CD14-positive monocyte (primary cell): ENCODE results near the gene HTRA3. TPM values are rescaled to one million over a fixed set of nuclear protein-coding genes. Genes with fewer than 3 reads are reported as not detected.

Source experiments
- DNase-seq, 3 donors: peaks; one replicate each; pipeline ENCODE4 v3.0.0-alpha.2; 2011 to 2022
- H2AFZ ChIP-seq: 2 replicates; pipeline ENCODE4 v1.6.0; 2012; ENCODE audit warnings: mild to moderate bottlenecking, low read depth, low read length, inconsistent platforms; ENCODE audit not compliant: insufficient read depth, poor library complexity, severe bottlenecking
- H3K27ac ChIP-seq, 2 donors: 1 replicate in 1 of 2; 2 replicates in 1 of 2; pipeline ENCODE4 v1.5.1; 2012 to 2013; ENCODE audit warnings: low read length in 2 of 2, control low read depth in 1 of 2, inconsistent platforms in 1 of 2, low read depth in 1 of 2, mild to moderate bottlenecking in 1 of 2
- H3K27me3 ChIP-seq, 2 donors: one replicate each; pipeline versions ENCODE4 v1.6.0 to v1.6.1; 2011 to 2013; ENCODE audit warnings: low read length in 2 of 2; ENCODE audit not compliant: control insufficient read depth in 2 of 2, insufficient read depth in 2 of 2
- H3K36me3 ChIP-seq, 2 donors: replicated peaks in 1 of 2; 1 replicate in 1 of 2; 2 replicates in 1 of 2; pipeline versions ENCODE4 v1.5.1 to v1.6.1; 2012 to 2013; ENCODE audit warnings: low read length in 2 of 2, control low read depth in 1 of 2, inconsistent platforms in 1 of 2, mild to moderate bottlenecking in 1 of 2; ENCODE audit not compliant: insufficient read depth in 2 of 2, control insufficient read depth in 1 of 2
- H3K4me1 ChIP-seq, 2 donors: 1 replicate in 1 of 2; 2 replicates in 1 of 2; pipeline versions ENCODE4 v1.5.1 to v1.6.1; 2012 to 2013; ENCODE audit warnings: low read length in 2 of 2, control low read depth in 1 of 2, inconsistent platforms in 1 of 2, mild to moderate bottlenecking in 1 of 2, moderate library complexity in 1 of 2; ENCODE audit not compliant: insufficient read depth in 2 of 2, control insufficient read depth in 1 of 2
- H3K4me2 ChIP-seq: replicated peaks from 2 replicates; pipeline ENCODE3; 2012; ENCODE audit warnings: low read length, moderate library complexity, mild to moderate bottlenecking; ENCODE audit not compliant: poor library complexity, severe bottlenecking; ENCODE audit errors: extremely low read depth
- H3K4me3 ChIP-seq, 3 experiments: fragments of 200-600 bp in 1 of 3; sonication (generic) in 1 of 3; replicated peaks in 1 of 3; 1 replicate in 2 of 3; 2 replicates in 1 of 3; pipeline ENCODE4 v1.5.1; 2011 to 2013; ENCODE audit warnings: low read length in 3 of 3, mild to moderate bottlenecking in 3 of 3, control low read depth in 2 of 3, low read depth in 2 of 3, inconsistent platforms in 1 of 3, moderate library complexity in 1 of 3
- H3K79me2 ChIP-seq: 2 replicates; pipeline ENCODE4 v1.6.0; 2012; ENCODE audit warnings: mild to moderate bottlenecking, control low read depth, inconsistent platforms, low read length, moderate library complexity; ENCODE audit not compliant: insufficient read depth
- H3K9ac ChIP-seq: 2 replicates; pipeline ENCODE4 v1.6.0; 2017; ENCODE audit warnings: low read length, mild to moderate bottlenecking; ENCODE audit not compliant: insufficient read depth, poor library complexity, severe bottlenecking
- H3K9me3 ChIP-seq, 2 donors: replicated peaks in 1 of 2; 1 replicate in 1 of 2; 2 replicates in 1 of 2; pipeline versions ENCODE4 v1.5.1 to v1.6.1; 2012 to 2013; ENCODE audit warnings: low read length in 2 of 2, control low read depth in 1 of 2; ENCODE audit not compliant: control insufficient read depth in 1 of 2, insufficient read depth in 1 of 2
- H4K20me1 ChIP-seq: 2 replicates; pipeline ENCODE4 v1.6.0; 2012; ENCODE audit warnings: mild to moderate bottlenecking, low read length, control low read depth, moderate library complexity; ENCODE audit not compliant: insufficient read depth
- H3K27ac Mint-ChIP-seq, 7 donors: one replicate each; pipeline ENCODE4 v1.8.0; 2020; ENCODE audit warnings: mild to moderate bottlenecking in 7 of 7, mixed read lengths in 7 of 7, moderate library complexity in 6 of 7, inconsistent platforms in 2 of 7
- H3K27me3 Mint-ChIP-seq, 3 donors: one replicate each; pipeline ENCODE4 v1.8.0; 2021 to 2022; ENCODE audit warnings: low read depth in 3 of 3, mild to moderate bottlenecking in 3 of 3, mixed read lengths in 3 of 3, moderate library complexity in 3 of 3, inconsistent platforms in 1 of 3
- H3K36me3 Mint-ChIP-seq, 2 donors: one replicate each; pipeline ENCODE4 v1.8.0; 2020; ENCODE audit warnings: mixed read lengths in 2 of 2, inconsistent platforms in 1 of 2, mild to moderate bottlenecking in 1 of 2
- H3K4me1 Mint-ChIP-seq: one replicate; pipeline ENCODE4 v1.8.0; 2020; ENCODE audit warnings: mild to moderate bottlenecking, mixed read lengths
- H3K4me3 Mint-ChIP-seq, 2 donors: one replicate each; pipeline ENCODE4 v1.8.0; 2020; ENCODE audit warnings: mild to moderate bottlenecking in 2 of 2, mixed read lengths in 2 of 2, moderate library complexity in 1 of 2
- H3K9me3 Mint-ChIP-seq, 7 donors: one replicate each; pipeline ENCODE4 v1.8.0; 2020 to 2022; ENCODE audit warnings: mixed read lengths in 7 of 7, mild to moderate bottlenecking in 6 of 7, moderate library complexity in 6 of 7, inconsistent platforms in 2 of 7
- CTCF ChIP-seq: fragments of 200-600 bp; IDR thresholded peaks from one replicate; pipeline ENCODE4 v1.8.0; 2022; ENCODE audit warnings: antibody characterized with exemption, mild to moderate bottlenecking
- WGBS: methylation state at CpG from one replicate; pipeline ENCODE4 v1.1.5; 2013; ENCODE audit warnings: missing lambda C conversion rate; ENCODE audit not compliant: insufficient coverage; 5-methylcytosine and 5-hydroxymethylcytosine counted together
- intact Hi-C, 2 donors: fragments of 100-400 bp; cut with micrococcal nuclease; formaldehyde crosslinking; loops; one replicate each; pipeline versions ENCODE4 v1.15.0 to v1.15.1; 2023
- polyA plus RNA-seq, 3 donors: library from polyadenylated mRNA; depleted of rRNA in 1 of 3; unstranded in 2 of 3; stranded (reverse) in 1 of 3; fragments of 300-500 nt in 2 of 3; fragments of >200 nt in 1 of 3; fragmentation: Illumina TruSeq in 2 of 3; gene quantifications; 1 replicate in 2 of 3; 2 replicates in 1 of 3; pipeline ENCODE4 v1.2.3, GENCODE V29; 2012 to 2021

Gene HTRA3
- polyA plus RNA-seq, 3 donors, result not detected

GRCh38 chr4:8324640-8325239, 55.2 kb downstream of the HTRA3 start:
- no peak overlapping the region for H3K4me3 ChIP-seq
- Mint-ChIP-seq H3K27ac (no peak overlapping the region), H3K4me1 (peaks cover 7% of the 10 kb centered on the region), H3K9me3 (peaks cover 0 to 9% (median 0%) of the 10 kb centered on the region in 7 donors), H3K27me3 (peaks cover 0 to 5% (median 0%) of the 10 kb centered on the region in 3 donors), H3K36me3 (no peaks in the 10 kb centered on the region), H3K4me3 (no peak overlapping the region)
- no peak overlapping the region for H3K4me2 ChIP-seq
- H3K4me1 ChIP-seq, result no peaks in the 10 kb centered on the region
- TF ChIP-seq CTCF, result no peak
- no peak overlapping the region for H3K9ac ChIP-seq
- H3K27ac ChIP-seq, result no peak overlapping the region
- H3K79me2 ChIP-seq, result no peaks in the 10 kb centered on the region
- H3K9me3 ChIP-seq, result no peaks in the 10 kb centered on the region
- 94% methylated on average over 5 of the region's 6 CpGs for WGBS
- H4K20me1 ChIP-seq, result no peaks in the 10 kb centered on the region
- H3K27me3 ChIP-seq, result no peaks in the 10 kb centered on the region
- no peaks in the 10 kb centered on the region for H3K36me3 ChIP-seq
- no peak overlapping the region for H2AFZ ChIP-seq
- intact Hi-C loops, result no loop called here
- DNase-seq, result no peak

GRCh38 chr4:8325291-8325973, 55.9 kb downstream of the HTRA3 start:
- Mint-ChIP-seq H3K4me1 (peaks cover 6% of the 10 kb centered on the region), H3K9me3 (peaks cover 0 to 9% (median 0%) of the 10 kb centered on the region in 7 donors), H3K27me3 (peaks cover 0 to 5% (median 0%) of the 10 kb centered on the region in 3 donors), H3K36me3 (no peaks in the 10 kb centered on the region), H3K27ac (peak overlapping the region in 1 of 7 donors; percentile 68), H3K4me3 (no peak overlapping the region)
- no peak overlapping the region for H3K9ac ChIP-seq
- H3K4me1 ChIP-seq, result no peaks in the 10 kb centered on the region
- H4K20me1 ChIP-seq, result no peaks in the 10 kb centered on the region
- no peak for DNase-seq
- no peaks in the 10 kb centered on the region for H3K36me3 ChIP-seq
- no peak overlapping the region for H3K4me2 ChIP-seq
- H3K27me3 ChIP-seq, result no peaks in the 10 kb centered on the region
- TF ChIP-seq CTCF, result no peak
- no peak overlapping the region for H3K27ac ChIP-seq
- no peaks in the 10 kb centered on the region for H3K9me3 ChIP-seq
- no peak overlapping the region for H3K4me3 ChIP-seq
- intact Hi-C loops, result no loop called here
- H3K79me2 ChIP-seq, result no peaks in the 10 kb centered on the region
- H2AFZ ChIP-seq, result no peak overlapping the region
- whole genome bisulfite sequencing, result 82% methylated on average over 8 of the region's 8 CpGs
